T1000 (cell line): ENCODE results near the gene TUT7.
"Not testable (repeated sequence)": the region's sequence is repeated elsewhere in the genome, so short reads cannot be mapped to it uniquely, and the experiment has no call there.

ENCODE experiments used
- DNase-seq: peaks from one replicate; lab custom pipeline; 2025; ENCODE audit warnings: mixed read lengths; lab: John Stamatoyannopoulos, UW

The TUT7 gene, protein sequence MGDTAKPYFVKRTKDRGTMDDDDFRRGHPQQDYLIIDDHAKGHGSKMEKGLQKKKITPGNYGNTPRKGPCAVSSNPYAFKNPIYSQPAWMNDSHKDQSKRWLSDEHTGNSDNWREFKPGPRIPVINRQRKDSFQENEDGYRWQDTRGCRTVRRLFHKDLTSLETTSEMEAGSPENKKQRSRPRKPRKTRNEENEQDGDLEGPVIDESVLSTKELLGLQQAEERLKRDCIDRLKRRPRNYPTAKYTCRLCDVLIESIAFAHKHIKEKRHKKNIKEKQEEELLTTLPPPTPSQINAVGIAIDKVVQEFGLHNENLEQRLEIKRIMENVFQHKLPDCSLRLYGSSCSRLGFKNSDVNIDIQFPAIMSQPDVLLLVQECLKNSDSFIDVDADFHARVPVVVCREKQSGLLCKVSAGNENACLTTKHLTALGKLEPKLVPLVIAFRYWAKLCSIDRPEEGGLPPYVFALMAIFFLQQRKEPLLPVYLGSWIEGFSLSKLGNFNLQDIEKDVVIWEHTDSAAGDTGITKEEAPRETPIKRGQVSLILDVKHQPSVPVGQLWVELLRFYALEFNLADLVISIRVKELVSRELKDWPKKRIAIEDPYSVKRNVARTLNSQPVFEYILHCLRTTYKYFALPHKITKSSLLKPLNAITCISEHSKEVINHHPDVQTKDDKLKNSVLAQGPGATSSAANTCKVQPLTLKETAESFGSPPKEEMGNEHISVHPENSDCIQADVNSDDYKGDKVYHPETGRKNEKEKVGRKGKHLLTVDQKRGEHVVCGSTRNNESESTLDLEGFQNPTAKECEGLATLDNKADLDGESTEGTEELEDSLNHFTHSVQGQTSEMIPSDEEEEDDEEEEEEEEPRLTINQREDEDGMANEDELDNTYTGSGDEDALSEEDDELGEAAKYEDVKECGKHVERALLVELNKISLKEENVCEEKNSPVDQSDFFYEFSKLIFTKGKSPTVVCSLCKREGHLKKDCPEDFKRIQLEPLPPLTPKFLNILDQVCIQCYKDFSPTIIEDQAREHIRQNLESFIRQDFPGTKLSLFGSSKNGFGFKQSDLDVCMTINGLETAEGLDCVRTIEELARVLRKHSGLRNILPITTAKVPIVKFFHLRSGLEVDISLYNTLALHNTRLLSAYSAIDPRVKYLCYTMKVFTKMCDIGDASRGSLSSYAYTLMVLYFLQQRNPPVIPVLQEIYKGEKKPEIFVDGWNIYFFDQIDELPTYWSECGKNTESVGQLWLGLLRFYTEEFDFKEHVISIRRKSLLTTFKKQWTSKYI (N-terminal part only)

DNA sequence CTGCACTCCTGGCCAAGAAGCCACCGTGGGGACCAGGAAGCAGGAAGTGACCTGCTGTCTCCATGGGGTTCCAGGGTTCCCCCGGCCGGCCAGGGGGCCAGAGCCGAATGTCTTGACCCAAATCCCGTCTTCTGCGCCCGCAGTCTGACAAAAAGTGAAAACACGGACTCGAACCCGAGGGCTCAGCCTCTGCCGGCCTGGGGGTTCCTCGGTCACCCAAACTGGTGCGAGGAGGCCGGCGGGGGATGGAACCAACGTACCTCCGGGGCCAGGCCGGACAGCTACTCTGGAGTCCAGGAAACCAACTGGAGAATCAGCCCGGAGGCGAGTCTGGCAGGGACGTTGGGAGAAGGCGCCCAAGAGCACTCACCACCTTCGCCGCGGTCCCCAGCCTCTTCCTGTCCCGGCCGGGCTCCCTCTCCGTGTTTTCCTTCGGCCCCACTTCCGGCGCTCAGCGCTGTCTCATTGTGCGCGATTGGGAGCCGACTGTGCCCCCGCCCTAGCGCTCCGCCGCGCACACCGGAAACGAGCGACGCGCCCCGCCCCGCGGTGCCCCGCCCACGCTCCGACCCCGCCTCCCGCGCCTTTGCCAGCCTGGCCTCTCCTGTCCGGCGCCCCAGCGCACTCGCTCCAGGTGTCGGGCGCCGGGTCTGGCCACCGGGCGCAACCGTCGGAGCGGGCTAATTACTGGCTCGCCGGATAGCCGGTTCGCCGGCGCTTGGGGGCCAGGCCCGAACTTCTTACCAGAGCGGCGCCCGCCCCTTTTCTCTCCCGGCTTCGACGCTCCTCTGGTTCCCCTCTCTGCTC lies at the start of gene TUT7:
TSS of gene TUT7 (minus strand) at position 400 of the 807 bp plus-strand sequence. CDS start 1,211 bp downstream, outside the sequence.
- peak; percentile 92 for DNase-seq

GRCh38 chr9:86402591-86402990 lies 48.4 kb upstream of the TUT7 start:
- no peak for DNase-seq

- DNase-seq = no peak
Observed at GRCh38 chr9:86396412-86396811, 42.2 kb upstream of the TUT7 start.

GRCh38 chr9:86390184-86390583 lies 36.0 kb upstream of the TUT7 start:
- not testable (repeated sequence) for DNase-seq

GRCh38 chr9:86389628-86390027 lies 35.4 kb upstream of the TUT7 start:
- no peak for DNase-seq

DNA sequence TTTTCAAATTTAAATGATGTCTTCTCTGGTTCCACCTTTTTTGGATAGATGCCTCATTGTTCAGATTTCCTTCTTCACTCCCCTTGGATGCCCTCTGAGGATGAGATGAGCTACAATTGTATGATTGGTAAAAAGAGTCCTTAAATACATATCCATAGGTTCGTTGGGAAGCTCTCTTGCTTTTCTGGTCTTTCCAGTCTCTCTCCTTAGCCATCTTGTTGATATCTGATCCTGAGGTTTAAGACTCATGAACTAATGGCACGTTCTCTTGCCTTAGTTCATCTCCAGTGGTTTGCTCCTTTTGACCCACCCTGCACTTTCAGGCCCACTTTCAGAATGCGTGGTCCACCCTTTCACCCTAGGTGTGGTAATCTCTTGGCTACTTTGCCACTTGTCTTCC lies 33.2 kb upstream of the TUT7 start:
- DNase-seq = no peak

DNA sequence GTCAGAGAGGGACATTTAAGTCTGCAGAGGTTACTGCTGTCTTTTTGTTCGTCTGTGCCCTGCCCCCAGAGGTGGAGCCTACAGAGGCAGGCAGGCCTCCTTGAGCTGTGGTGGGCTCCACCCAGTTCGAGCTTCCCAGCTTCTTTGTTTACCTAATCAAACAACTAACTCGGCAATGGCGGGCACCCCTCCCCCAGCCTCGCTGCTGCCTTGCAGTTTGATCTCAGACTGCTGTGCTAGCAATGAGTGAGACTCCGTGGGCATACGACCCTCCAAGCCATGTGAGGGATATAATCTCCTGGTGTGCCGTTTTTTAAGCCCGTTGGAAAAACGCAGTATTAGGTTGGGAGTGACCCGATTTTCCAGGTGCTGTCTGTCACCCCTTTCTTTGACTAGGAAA lies 28.8 kb upstream of the TUT7 start:
- not testable (repeated sequence) for DNase-seq

- DNase-seq = no peak
Observed at GRCh38 chr9:86376016-86376415, 21.8 kb upstream of the TUT7 start.

GRCh38 chr9:86369810-86370209 lies 15.6 kb upstream of the TUT7 start:
- no peak for DNase-seq

GRCh38 chr9:86368871-86369521 lies 14.8 kb upstream of the TUT7 start:
- peak; percentile 46 for DNase-seq

DNA sequence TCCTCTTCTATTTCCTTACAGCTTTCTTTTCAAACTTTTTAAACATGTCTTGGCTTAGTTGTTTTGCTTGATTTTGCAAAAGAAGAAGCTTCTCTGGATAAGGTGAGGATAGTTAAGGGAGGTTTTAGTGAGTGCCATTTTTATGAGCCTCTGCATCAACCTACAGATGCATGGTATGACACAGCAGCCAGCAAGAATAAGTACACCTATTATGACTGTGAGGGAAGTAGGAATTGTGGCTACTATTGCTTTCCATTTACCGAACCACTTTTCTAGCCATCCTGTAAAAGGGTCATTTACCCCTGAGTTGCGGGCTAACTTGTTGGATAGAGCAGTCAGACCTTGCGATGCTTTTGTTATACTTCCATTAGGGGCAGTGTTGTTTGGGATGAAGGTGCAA lies 7.0 kb upstream of the TUT7 start:
- DNase-seq = no peak

- no peak for DNase-seq
Observed at GRCh38 chr9:86359151-86359879, 5.1 kb upstream of the TUT7 start.

- no peak for DNase-seq
Observed at GRCh38 chr9:86356871-86357866, 3.0 kb upstream of the TUT7 start.

DNA sequence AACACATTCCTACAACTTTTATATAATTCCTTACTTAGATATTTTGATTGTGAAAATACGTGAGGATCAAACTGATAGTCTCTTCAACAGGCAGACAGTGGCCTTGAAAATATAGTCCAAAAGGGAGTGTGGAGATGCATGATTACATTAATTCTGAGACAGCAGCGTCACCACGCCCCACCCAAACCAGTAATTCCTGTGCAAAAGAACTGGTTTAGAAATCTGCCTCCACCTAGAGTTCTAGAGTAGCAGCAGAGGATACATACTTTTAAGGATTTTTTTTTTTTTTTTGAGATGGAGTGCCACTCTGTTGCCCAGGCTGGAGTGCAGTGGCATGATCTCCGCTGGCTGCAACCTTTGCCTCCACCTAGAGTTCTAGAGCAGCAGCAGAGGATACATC lies 1.6 kb upstream of the TUT7 start:
- DNase-seq = no peak

DNA sequence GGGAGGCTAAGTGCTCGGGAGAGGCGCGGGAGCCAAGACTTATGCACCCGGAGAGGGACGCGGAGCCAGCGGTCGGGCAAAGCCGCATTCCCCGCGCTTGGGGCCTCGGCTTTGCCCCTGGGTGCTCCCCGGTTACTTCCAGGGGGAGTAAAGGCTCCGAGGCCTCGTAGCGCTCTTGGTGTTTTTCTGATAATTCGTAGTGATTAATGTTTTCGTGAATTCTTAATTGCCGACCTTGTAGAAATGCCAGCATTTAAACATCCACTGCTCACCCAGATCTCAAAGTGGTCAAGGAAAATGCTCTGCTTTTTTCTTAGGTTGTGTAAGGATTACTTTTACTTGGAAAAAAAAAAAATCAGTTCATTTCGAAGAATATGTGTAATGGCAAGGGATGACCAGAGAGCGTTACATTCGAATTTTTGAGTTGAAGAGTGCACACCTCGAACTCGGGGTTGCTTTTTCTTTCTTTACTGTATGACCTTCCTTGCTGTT lies 654 bp upstream of the TUT7 start:
- no peak for DNase-seq

DNA sequence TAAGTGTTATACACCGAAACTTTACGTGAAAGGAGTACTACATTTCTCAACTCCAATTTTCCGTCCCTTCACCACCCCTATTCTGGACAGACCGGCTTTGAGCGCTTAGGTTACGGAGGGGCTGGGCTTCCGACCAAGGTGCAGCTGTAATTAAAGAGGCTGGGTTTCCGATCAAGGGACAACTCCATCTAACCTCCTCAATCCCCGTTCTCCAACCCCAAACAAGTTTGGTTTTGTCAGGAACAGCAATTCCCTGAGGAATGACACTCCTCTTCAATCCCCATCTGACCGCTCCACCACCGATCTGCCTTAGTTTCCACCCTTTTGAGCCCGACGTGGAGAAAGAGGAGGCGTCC lies 577 bp downstream of the TUT7 start:
- DNase-seq = no peak

GRCh38 chr9:86352440-86353077 lies 1.7 kb downstream of the TUT7 start:
- no peak for DNase-seq

GRCh38 chr9:86351880-86352279 lies 2.3 kb downstream of the TUT7 start:
- DNase-seq = no peak
